T-helper 2 cell treated with Interferon-gamma antibody and Interleukin-4, amounts not matched to agents 100 ng/mL and 5 ng/mL, for 36 hours (primary cell): ENCODE data around the gene TEDC1. TPM values are rescaled to one million over a fixed set of nuclear protein-coding genes. Genes with fewer than 3 reads are reported as not detected.
"Not testable (repeated sequence)": the region's sequence is repeated elsewhere in the genome, so short reads cannot be mapped to it uniquely, and the experiment has no call there.

Experiments used
- intact Hi-C: fragments of 100-400 bp; cut with micrococcal nuclease; formaldehyde crosslinking; loops from one replicate; pipeline ENCODE4 v1.15.1; 2023
- total RNA-seq: library from RNA; stranded (reverse); gene quantifications from 2 replicates; pipeline ENCODE4 v1.2.3, GENCODE V29; 2022

The TEDC1 gene
- total RNA-seq, 1 donor from 2014 or later, result 43.1 TPM

GRCh38 chr14:105533391-105533790 lies 42.3 kb downstream of the TEDC1 start:
- intact Hi-C loops, result no loop called here

GRCh38 chr14:105533811-105534498 lies 42.9 kb downstream of the TEDC1 start:
- intact Hi-C loops, result no loop called here

DNA sequence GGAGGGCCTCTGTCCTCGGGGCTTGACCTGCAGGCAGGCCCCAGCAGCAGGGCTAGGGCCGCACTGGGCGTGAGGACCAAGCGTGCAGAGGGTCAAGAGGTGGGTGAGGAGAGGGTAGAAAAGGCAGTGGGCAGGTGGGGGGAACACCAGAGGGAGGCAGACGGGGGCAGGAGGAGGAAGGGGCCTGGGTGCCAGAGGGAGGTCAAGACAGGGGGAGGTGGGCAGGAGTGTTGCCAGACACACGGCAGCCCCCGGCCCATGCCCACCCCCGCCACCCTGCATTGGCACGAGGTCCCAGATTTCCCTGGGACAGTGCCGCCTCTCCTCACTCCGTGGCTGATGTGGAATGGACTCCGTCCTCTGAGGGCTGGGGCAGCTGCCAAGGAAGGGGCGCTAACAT lies 43.5 kb downstream of the TEDC1 start:
- intact Hi-C loops, result no loop called here

- intact Hi-C loops, result no loop called here
Observed at GRCh38 chr14:105536051-105536450, 45.0 kb downstream of the TEDC1 start.

- intact Hi-C loops, result no loop called here
Observed at GRCh38 chr14:105536691-105537579, 45.9 kb downstream of the TEDC1 start.

GRCh38 chr14:105537580-105538474 lies 46.8 kb downstream of the TEDC1 start:
- intact Hi-C loops, result no loop called here

DNA sequence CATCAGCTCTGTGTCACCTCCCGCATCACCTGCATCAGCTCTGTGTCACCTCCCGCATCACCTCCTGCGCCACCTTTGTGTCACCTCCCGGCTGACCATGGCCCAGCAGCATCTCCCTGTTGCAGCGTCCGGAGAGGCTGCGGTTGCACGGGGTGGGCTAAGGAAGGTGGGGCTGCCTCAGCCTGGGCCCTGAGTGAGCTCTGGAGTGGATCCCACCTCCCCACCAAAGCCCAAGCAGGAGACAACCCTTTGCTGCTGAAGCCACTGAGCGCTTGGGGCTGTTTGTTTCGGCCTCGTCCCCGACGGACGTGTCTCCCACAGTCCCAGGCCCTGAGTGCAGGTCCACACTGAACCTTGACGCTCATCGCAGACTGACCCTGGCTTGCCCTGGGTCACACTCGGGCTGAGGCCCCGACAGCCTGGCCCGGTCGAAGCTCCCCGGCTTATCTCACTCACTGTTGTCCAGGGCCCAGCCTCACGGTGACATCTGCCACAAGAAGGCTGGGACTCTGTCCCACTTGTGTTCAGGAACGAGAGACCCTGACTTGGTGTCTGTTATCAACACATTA lies 47.5 kb downstream of the TEDC1 start:
- intact Hi-C loops, result no loop called here

- intact Hi-C loops, result no loop called here
Observed at GRCh38 chr14:105540811-105541210, 49.8 kb downstream of the TEDC1 start.

DNA sequence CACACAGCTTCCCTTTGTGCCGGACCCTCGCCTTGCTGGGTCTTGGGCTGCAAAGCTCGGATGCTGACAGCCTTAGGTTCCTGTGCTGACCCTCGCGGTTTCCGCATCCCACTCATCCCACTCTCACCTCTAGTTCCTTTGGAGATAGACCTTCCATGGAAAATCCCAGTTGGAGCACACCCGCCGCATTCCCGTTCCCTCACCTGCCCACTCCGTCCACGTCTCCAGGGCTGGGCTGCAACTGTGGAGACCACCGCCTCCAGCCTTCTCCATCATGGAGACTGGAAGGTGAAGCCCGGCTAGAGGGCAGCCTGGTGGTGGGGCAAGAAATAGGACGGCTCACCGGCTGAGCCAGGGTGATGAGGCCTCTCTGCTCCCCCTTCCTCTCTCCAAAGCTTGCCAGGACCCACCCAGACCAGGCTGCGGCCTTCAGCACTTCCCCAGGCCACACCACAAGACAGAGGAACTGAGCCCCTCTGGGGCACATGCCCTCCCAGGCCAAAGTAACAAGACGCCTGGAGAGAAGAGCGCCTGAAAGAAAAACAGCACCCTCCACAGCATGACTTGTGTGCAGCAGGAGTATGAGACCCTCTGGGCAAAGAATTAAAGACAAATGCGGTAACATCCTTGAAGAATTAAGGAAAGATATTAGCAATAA lies 50.3 kb downstream of the TEDC1 start:
- intact Hi-C loops, result no loop called here

GRCh38 chr14:105545676-105546075 lies 54.6 kb downstream of the TEDC1 start:
- intact Hi-C loops, result not testable (repeated sequence)

DNA sequence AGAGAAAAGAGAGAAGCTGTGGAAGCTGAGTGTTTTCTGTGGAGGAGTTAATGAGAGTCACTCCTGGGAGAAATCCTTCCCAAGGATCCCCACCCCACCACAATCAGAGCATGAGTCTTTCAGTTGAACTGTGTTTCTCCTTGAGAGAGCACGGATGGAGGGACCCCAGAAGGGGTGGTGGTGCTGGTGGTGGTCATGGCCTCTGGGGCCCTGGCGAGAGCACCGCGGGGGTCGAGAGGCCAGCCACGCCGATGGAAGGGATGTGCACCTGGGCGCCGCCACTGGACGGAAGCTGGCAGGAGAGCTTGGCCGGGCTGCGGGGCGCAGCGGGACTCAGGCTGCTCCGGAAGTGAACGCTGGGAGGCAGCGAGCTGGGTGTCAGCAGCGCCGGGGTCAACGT lies 55.4 kb downstream of the TEDC1 start:
- intact Hi-C loops, result not testable (repeated sequence)

DNA sequence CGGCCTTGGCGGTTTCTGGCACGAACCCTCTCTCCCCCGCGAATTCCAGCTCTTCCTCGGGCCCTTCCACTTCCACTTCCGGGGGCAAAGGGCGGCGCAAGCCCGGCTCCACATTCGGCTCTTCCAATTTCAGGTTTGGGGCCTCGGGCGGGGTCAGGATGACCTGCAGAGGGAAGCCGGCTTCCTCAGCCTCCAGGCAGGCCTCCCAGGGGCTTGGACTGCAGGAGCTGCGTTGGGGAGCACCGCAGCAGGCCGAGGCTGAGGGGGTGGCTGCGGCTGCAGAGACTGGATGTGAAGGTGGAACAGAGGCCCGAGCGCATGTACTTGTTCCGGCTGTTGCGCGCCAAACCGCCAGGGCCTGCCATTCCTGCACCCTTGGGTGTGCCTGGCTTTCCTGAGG lies 56.0 kb downstream of the TEDC1 start:
- intact Hi-C loops, result not testable (repeated sequence)

DNA sequence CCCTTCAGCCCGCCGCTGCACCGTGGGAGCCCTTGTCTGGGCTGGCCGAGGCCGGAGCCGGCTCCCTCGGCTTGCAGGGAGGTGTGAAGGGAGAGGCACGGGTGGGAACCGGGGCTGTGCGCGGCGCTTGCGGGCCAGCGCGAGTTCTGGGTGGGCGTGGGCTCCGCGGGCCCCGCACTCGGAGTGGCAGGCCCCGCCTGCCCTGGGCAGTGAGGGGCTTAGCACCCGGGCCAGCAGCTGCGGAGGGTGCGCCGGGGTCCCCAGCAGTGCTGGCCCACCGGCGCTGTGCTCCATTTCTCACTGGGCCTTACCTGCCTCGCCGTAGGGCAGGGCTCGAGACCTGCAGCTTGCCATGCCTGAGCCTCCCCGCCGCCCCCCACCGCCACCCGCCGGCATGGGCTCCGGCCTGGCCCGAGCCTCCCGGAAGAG lies 56.7 kb downstream of the TEDC1 start:
- intact Hi-C loops, result no loop called here

Other genes starting within 250 kb of the TEDC1 start
- gene BTBD6, start 242.7 kb upstream of the TEDC1 start, total RNA-seq, result 41.8 and 42.2 TPM in 2 replicates
- gene BRF1, start 190.2 kb upstream of the TEDC1 start, total RNA-seq, result 40.6 and 41.7 TPM in 2 replicates
- gene PACS2, start 176.5 kb upstream of the TEDC1 start, total RNA-seq, result 32.2 and 34.6 TPM in 2 replicates
- 3.8 and 5.7 TPM in 2 replicates for gene TEX22, start 92.7 kb upstream of the TEDC1 start, total RNA-seq
- gene MTA1, start 71.4 kb upstream of the TEDC1 start, total RNA-seq, result 129 and 130 TPM in 2 replicates
- gene CRIP2, start 16.4 kb upstream of the TEDC1 start, total RNA-seq, result 1.5 and 2.1 TPM in 2 replicates
- 545 and 546 TPM in 2 replicates for gene CRIP1, start 4.4 kb upstream of the TEDC1 start, total RNA-seq
- 4.1 and 4.6 TPM in 2 replicates for gene TMEM121, start 35.3 kb downstream of the TEDC1 start, total RNA-seq